Psoas muscle (tissue), 8 donors: Measurements from ENCODE around the gene SH2D3C. TPM values are rescaled to one million over a fixed set of nuclear protein-coding genes. Genes with fewer than 3 reads are reported as not detected.
A peak's percentile ranks its signal among the peaks of the same experiment; 100 is the strongest.

ENCODE experiments used
- ATAC-seq, 4 donors: fragments of 200-7000 bp; cut with Tn5 transposase; one replicate each; pipeline ENCODE4 v1.9.1; 2020; ENCODE audit warnings: moderate library complexity in 3 of 4, mild to moderate bottlenecking in 2 of 4
- DNase-seq, 2 donors: peaks; one replicate each; pipeline ENCODE4 v3.0.0-alpha.2; 2020
- H3K27ac ChIP-seq: fragments of 200-600 bp; one replicate; pipeline ENCODE4 v1.8.0; 2022
- H3K27me3 ChIP-seq, 3 donors: fragments of 200-600 bp in 1 of 3; one replicate each; pipeline versions ENCODE4 v1.6.1 to v1.8.0; 2013 to 2022; ENCODE audit warnings: low read length in 2 of 3, mild to moderate bottlenecking in 2 of 3, moderate library complexity in 1 of 3; ENCODE audit not compliant: insufficient read depth in 3 of 3
- H3K36me3 ChIP-seq, 2 donors: fragments of 200-600 bp in 1 of 2; one replicate each; pipeline versions ENCODE4 v1.6.1 to v1.8.0; 2013 to 2022; ENCODE audit warnings: low read depth in 1 of 2, mild to moderate bottlenecking in 1 of 2, moderate library complexity in 1 of 2; ENCODE audit not compliant: insufficient read depth in 1 of 2
- H3K4me1 ChIP-seq: fragments of 200-600 bp; one replicate; pipeline ENCODE4 v1.8.0; 2022
- H3K4me3 ChIP-seq: fragments of 200-600 bp; one replicate; pipeline ENCODE4 v1.8.0; 2022; ENCODE audit warnings: mild to moderate bottlenecking
- H3K9me3 ChIP-seq: fragments of 200-600 bp; one replicate; pipeline ENCODE4 v1.8.0; 2022
- CTCF ChIP-seq: fragments of 200-600 bp; IDR thresholded peaks from one replicate; pipeline ENCODE4 v1.8.0; 2022; ENCODE audit warnings: antibody characterized with exemption
- WGBS, 3 donors: extraction: QIAGEN DNeasy Blood & Tissue Kit; methylation state at CpG; one replicate each; pipeline versions ENCODE4 v1.1.6 to v1.1.7; 2013; 5-methylcytosine and 5-hydroxymethylcytosine counted together
- intact Hi-C, 2 donors: fragments of 100-400 bp; cut with DNase I; formaldehyde crosslinking; loops; one replicate each; pipeline versions ENCODE4 v1.11.0 to v1.14.2; 2022
- polyA plus RNA-seq, 3 donors: library from polyadenylated mRNA; stranded (reverse); fragments of 200-250 nt; gene quantifications; one replicate each; pipeline ENCODE4 v1.2.3, GENCODE V29; 2013
- total RNA-seq, 4 donors: library from RNA; stranded (reverse); fragmentation: NEBNext Ultra II Directional in 2 of 4; extraction: Animal tissue kit (Norgen Biotek cat#: 25700) in 2 of 4; gene quantifications; one replicate each; pipeline versions ENCODE4 v1.2.1 to v1.2.4, GENCODE V29; 2021 to 2023
- donor health status: healthy with polysubstance abuse.
- donor health status: DM: no; HTN: no; CAD: no; lungs with moderate emphysema.
- donor health status: Bipolar disorder and iron deficiency.
- donor health status: healthy.
- donor health status: DM: yes; HTN: yes; CAD: no.
- donor health status: DM: no; HTN: no; CAD: no.
- donor health status: DM: no; HTN: no; CAD: no.
- donor health status: DM: yes; HTN: yes; CAD: no.

SH2D3C gene
- total and polyA plus RNA-seq, 7 donors = 5.3 to 12.0 (median 10.0) TPM

GRCh38 chr9:127802576-127803443 lies 24.3 kb upstream of the SH2D3C start, which contains the start of gene FPGS:
Gene FPGS, plus strand, starts transcription at chr9:127802882. Its CDS starts 43 bp downstream, at chr9:127802925.
- Histone ChIP-seq H3K9me3 (no peaks in the 10 kb centered on the region), H3K27me3 (no peaks in the 10 kb centered on the region), H3K36me3 (peaks cover 0 to 35% of the 10 kb centered on the region in 2 donors), H3K4me3 (peak within 1 kb of the TSS; percentile 80), H3K27ac (peak within 1 kb of the TSS; percentile 95), H3K4me1 (peaks cover 24% of the 10 kb centered on the region)
- TF ChIP-seq CTCF = no peak
- WGBS, 3 donors = 0 to 1% (median 0%) methylated on average over 45 to 83 of the region's 83 CpGs
- intact Hi-C loops = loop anchor here (5.0 kb wide), 2 partner anchors 64 to 69 kb away; no protein-coding TSS in a partner anchor
- ATAC-seq = peak; percentile 84 to 88 (median 86)
- peak; percentile 93 to 95 for DNase-seq

GRCh38 chr9:127801955-127802575 lies 23.6 kb upstream of the SH2D3C start:
- Histone ChIP-seq H3K27me3 (no peaks in the 10 kb centered on the region), H3K4me3 (peak overlapping the region; percentile 80), H3K9me3 (no peaks in the 10 kb centered on the region), H3K27ac (peak overlapping the region; percentile 95), H3K4me1 (peaks cover 24% of the 10 kb centered on the region), H3K36me3 (peaks cover 0 to 27% of the 10 kb centered on the region in 2 donors)
- no peak for TF ChIP-seq CTCF
- intact Hi-C loops = loop anchor here (2.0 to 5.0 kb wide), 3 partner anchors 15 to 70 kb away; partner anchors contain the start of gene CDK9 (in 1 of the 2)
- WGBS, 3 donors = 23 to 24% (median 24%) methylated on average over 10 of the region's 10 CpGs
- ATAC-seq (peak in 1 of 4 donors; percentile 0), DNase-seq (no peak)

GRCh38 chr9:127796852-127797370 lies 18.4 kb upstream of the SH2D3C start:
- Histone ChIP-seq H3K4me1 (peaks cover 15% of the 10 kb centered on the region), H3K36me3 (peaks cover 0 to 13% of the 10 kb centered on the region in 2 donors), H3K27me3 (no peaks in the 10 kb centered on the region), H3K27ac (peak overlapping the region; percentile 27), H3K4me3 (no peak overlapping the region), H3K9me3 (no peaks in the 10 kb centered on the region)
- DNase-seq = no peak
- no peak for ATAC-seq
- WGBS, 3 donors = 55 to 56% (median 56%) methylated on average over 11 of the region's 11 CpGs
- intact Hi-C loops = no loop called here
- TF ChIP-seq CTCF = no peak

- Histone ChIP-seq H3K9me3 (no peaks in the 10 kb centered on the region), H3K27me3 (no peaks in the 10 kb centered on the region), H3K4me1 (peaks cover 15% of the 10 kb centered on the region), H3K36me3 (peaks cover 0 to 19% of the 10 kb centered on the region in 2 donors), H3K27ac (peak overlapping the region; percentile 27), H3K4me3 (no peak overlapping the region)
- TF ChIP-seq CTCF = no peak
- WGBS, 3 donors = 33 to 42% (median 33%) methylated on average over 8 of the region's 8 CpGs
- peak in 1 of 2 donors; percentile 78 for DNase-seq
- intact Hi-C loops = no loop called here
- ATAC-seq = peak; percentile 59 to 81 (median 68)
These were observed 17.9 kb upstream of the SH2D3C start for GRCh38 chr9:127796225-127796813.
